PFSK-1 (cell line): ENCODE measurements around the gene ARHGEF11.

Source experiments
- FOXP2 ChIP-seq: optimal IDR thresholded peaks from 2 replicates; pipeline ENCODE3; 2011; ENCODE audit warnings: borderline replicate concordance, control low read depth, inconsistent platforms; ENCODE audit not compliant: insufficient read depth; ENCODE audit errors: extremely low read length, extremely low read depth
- POLR2AphosphoS5 ChIP-seq: IDR thresholded peaks from 2 replicates; pipeline ENCODE4 v1.6.1; 2012; ENCODE audit warnings: low read depth, mild to moderate bottlenecking, control low read depth, low read length, moderate library complexity
- REST ChIP-seq, 2 experiments: IDR thresholded peaks; 2 replicates each; pipeline versions ENCODE4 v1.6.1 to v1.8.0; 2011 to 2012; ENCODE audit warnings: low read depth in 2 of 2, low read length in 2 of 2, control low read depth in 1 of 2, inconsistent platforms in 1 of 2, mild to moderate bottlenecking in 1 of 2, moderate library complexity in 1 of 2; ENCODE audit not compliant: insufficient read depth in 1 of 2
- SIN3A ChIP-seq: IDR thresholded peaks from 2 replicates; pipeline ENCODE4 v1.6.1; 2012; ENCODE audit warnings: mild to moderate bottlenecking, low read length, moderate library complexity, borderline replicate concordance; ENCODE audit not compliant: insufficient read depth
- TAF1 ChIP-seq: IDR thresholded peaks from 2 replicates; pipeline ENCODE4 v1.6.1; 2012; ENCODE audit warnings: low read length, control low read depth, borderline replicate concordance; ENCODE audit not compliant: insufficient read depth

The ARHGEF11 gene

GRCh38 chr1:157011845-157012244 lies 33.7 kb downstream of the ARHGEF11 start:
- no peak for TF ChIP-seq REST (IDR thresholded peaks at IDR 0.05; ENCODE audit: insufficient read depth in 1 of 2, low read depth in 2 of 2, low read length in 2 of 2)
- no peak for TF ChIP-seq FOXP2
- no peak for TF ChIP-seq SIN3A
- TF ChIP-seq TAF1: no peak
- TF ChIP-seq POLR2AphosphoS5: no peak

- TF ChIP-seq POLR2AphosphoS5 (no peak), SIN3A (no peak), REST (IDR thresholded peaks at IDR 0.05; ENCODE audit: insufficient read depth in 1 of 2, low read depth in 2 of 2, low read length in 2 of 2) (no peak), TAF1 (no peak), FOXP2 (no peak)
Measured at GRCh38 chr1:157008502-157008901, 37.0 kb downstream of the ARHGEF11 start.

GRCh38 chr1:157007306-157007705 lies 38.2 kb downstream of the ARHGEF11 start:
- no peak for TF ChIP-seq POLR2AphosphoS5
- TF ChIP-seq SIN3A: no peak
- TF ChIP-seq REST (IDR thresholded peaks at IDR 0.05; ENCODE audit: insufficient read depth in 1 of 2, low read depth in 2 of 2, low read length in 2 of 2): no peak
- TF ChIP-seq FOXP2: no peak
- no peak for TF ChIP-seq TAF1

GRCh38 chr1:157006676-157007075 lies 38.9 kb downstream of the ARHGEF11 start:
- TF ChIP-seq POLR2AphosphoS5: no peak
- no peak for TF ChIP-seq TAF1
- no peak for TF ChIP-seq REST (IDR thresholded peaks at IDR 0.05; ENCODE audit: insufficient read depth in 1 of 2, low read depth in 2 of 2, low read length in 2 of 2)
- no peak for TF ChIP-seq FOXP2
- TF ChIP-seq SIN3A: no peak

GRCh38 chr1:157005965-157006364 lies 39.6 kb downstream of the ARHGEF11 start:
- TF ChIP-seq FOXP2 (no peak), SIN3A (no peak), POLR2AphosphoS5 (no peak), REST (IDR thresholded peaks at IDR 0.05; ENCODE audit: insufficient read depth in 1 of 2, low read depth in 2 of 2, low read length in 2 of 2) (no peak), TAF1 (no peak)
